SIG-M5 (cell line): ENCODE results near the gene C1QTNF6.
"Not testable (repeated sequence)": the region's sequence is repeated elsewhere in the genome, so short reads cannot be mapped to it uniquely, and the experiment has no call there.

ENCODE experiments used
- DNase-seq: peaks from one replicate; lab custom pipeline; 2025; lab: John Stamatoyannopoulos, UW

C1QTNF6 gene

DNA sequence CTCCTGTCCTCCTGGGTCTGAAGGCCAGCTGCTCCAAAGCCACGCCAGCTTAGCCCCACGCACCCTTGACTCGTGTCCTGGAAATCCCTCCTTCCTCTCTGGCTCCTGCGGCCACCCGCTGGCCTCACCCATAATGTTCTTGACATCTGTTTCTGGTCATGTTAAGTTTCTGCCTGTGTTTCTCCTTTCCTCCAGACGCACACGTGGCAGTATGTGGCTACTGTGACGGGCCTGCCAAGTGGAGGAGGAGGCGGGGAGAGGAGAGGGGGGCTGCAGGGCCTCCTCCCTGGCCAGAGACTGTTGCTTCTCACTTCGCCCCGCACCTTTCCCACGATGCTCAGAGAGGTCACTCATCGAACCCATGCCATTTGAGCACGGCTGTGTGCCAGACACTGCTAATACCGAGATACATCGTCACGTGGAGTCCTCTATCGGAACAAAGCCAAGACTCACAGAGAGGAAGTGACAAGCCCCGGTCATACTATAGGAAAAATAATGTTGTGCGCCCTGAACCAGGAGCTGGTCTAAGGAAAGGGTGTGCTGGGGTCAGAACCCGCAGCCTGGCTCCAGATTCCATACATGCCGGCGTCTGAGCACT, 11.5 kb downstream of the C1QTNF6 start:
- DNase-seq = no peak

DNA sequence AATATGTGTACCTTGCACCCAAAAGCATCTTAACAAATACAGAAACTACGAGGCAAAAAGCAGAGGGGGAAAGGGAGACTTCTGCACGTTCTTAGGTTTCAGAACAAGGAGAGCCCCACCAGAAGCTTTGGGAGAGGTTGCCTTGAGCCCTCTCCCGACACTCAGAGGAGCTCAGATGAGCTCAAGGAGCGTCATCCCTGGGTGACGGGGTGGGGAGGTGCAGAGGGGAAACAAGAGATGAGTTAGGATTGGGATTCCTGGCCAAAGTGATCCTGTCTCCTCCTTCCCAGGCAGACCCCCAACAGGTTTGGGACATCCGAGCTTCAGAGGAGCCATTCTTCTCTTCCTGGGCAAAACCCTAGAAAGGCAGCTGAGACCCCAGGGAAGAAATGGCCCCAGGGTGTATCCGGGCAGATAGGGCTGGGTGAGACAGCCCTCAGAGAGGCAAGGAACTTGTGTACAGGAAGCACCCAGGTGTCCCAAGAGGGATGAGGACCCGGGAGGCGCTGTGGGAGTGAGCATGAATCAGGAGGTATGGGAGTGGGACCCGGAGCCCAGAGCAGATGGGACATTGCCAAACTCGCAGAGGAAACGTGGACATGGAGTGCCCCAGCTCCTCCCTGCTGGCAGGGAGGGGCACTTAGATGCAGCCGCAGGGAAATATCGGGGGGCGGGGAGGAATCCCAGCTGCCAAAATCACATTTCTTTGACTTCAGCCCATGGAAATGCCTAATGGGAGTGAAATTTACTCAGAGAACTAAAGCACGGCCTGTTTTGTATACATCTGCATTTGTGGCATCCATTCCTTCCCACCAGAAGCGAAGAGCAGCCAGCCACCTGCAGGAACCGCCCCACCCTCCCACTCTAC, 12.4 kb downstream of the C1QTNF6 start:
- DNase-seq = no peak

DNA sequence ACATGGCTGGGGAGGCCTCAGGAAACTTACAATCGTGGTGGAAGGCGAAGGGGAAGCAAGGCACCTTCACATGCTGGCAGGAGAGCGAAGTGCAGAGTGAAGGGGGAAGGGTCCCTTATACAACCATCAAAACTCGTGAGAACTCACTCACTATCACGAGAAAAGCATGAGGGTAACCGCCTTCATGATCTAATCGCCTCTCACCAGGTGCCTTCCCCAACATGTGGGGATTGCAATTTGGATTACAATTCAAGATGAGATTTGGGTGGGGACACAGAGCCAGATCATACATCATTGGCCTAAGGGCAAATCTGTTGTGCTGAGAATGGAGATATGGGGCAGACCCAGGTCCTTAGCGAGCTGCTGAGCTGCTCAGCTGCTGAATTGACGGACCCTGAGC, 13.1 kb downstream of the C1QTNF6 start:
- DNase-seq = no peak

DNA sequence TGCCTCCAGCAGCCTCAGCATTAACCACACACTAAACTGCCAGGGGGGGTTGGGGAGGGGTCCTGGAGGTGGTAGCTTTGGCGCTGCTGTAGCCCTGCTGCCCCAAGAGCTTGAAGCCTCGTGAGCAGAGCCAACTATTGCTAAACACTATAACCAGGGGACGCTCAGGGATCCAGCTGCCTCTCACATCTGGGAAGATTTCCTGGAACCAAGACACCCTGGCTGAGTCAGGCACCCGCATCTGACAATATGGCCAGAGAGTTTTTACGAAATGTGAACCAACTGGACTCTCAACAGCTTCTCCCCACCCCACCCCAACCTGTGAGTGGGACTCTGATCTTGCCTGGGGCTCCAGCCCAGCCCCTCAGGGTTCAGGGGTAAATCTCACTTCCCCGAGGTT, 14.3 kb downstream of the C1QTNF6 start:
- DNase-seq = no peak

DNA sequence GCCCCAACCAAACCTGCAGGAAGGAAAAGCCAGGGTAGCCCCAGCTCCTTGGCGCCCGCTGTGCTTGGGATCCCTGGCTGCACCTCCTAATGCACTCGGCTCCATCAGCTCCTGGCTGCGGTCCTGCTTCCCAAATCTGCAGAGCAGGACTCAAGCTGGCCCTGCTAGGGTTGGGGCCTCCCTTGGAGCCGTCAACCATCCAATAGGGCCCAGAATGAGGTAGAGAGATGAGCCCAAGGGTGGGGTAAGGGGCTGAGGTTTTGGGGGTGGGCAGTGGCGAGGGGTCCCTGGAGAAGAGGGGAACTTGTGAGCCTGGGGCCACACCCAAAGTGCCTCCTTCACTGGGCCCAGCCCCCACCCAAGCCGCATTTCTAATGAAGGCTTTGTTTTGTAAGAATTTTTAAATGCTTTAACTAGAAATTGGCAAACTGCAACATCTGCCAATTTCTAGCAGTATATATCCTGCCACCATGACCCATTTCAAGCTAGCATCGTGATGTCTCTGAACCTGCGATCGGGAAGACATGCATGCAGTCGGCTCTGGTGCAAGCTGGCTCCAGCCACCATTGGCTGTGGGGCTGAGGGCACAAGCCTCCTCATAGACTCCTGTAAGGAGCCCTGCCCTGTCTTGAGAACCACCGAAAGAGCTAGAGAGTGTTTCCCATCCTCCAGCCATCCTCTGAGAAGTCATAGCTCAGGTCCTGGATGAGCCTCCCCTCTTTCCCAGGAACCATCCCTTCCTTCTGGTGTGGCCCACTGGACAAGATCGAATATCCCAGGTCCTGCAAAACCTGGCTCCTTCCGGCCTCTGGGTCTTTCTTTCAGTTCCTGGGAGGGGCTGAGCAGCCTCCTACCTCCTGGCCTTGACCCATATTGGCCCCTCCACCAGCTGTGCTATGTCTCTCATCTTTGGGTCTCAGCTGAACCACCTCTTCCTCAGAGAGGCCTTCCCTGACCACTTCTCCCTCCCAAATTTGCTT, 15.5 kb downstream of the C1QTNF6 start:
- DNase-seq = no peak

DNA sequence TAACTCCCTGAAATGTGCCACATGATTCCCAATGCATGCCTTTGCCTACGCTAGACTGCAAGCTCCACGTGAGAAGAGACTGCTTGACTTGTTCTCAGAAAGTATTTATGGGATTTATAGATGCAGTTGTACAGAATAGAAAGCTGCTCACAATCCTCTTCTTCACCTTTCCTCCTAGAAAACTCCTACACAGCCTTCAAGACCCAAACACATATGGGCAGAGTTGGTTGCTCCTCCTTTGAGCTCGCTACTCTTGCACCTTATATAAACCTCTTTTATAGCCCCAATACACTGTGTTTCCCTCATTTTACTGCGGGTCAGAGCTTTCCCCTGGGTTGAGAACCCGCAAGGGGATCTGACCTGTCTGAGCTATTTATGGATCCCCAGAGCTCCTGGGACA, 16.4 kb downstream of the C1QTNF6 start:
- DNase-seq = no peak

DNA sequence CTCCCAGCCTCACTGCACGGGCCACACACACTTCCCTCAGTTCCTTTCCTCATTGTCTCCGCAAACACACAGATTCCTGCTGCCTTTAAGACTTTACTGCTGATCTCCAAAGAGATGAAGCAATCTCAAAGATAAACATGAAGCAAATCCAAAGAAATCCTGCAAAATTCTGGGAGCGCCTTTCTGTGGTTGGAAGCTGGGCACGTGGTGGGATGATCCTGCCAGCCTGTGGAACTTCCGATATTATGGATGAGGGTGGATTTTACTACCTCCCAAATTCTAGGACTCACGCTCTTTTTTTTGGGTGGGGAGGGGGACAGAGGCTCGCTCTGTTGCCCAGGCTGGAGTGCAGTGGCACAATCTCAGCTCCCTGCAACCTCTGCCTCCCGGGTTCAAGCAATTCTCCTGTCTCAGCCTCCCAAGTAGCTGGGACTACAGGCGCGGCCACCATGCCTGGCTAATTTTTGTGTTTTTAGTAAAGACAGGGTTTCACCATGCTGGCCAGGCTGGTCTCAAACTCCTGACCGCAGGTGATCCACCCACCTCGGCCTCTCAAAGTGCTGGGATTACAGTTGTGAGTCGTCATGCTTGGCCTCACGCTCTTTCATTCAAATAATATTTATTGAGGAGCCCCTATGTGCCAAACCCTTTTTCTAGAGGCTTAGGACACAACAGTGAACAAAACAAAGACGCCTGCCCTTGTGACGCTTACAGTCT, 17.2 kb downstream of the C1QTNF6 start:
- not testable (repeated sequence) for DNase-seq

DNA sequence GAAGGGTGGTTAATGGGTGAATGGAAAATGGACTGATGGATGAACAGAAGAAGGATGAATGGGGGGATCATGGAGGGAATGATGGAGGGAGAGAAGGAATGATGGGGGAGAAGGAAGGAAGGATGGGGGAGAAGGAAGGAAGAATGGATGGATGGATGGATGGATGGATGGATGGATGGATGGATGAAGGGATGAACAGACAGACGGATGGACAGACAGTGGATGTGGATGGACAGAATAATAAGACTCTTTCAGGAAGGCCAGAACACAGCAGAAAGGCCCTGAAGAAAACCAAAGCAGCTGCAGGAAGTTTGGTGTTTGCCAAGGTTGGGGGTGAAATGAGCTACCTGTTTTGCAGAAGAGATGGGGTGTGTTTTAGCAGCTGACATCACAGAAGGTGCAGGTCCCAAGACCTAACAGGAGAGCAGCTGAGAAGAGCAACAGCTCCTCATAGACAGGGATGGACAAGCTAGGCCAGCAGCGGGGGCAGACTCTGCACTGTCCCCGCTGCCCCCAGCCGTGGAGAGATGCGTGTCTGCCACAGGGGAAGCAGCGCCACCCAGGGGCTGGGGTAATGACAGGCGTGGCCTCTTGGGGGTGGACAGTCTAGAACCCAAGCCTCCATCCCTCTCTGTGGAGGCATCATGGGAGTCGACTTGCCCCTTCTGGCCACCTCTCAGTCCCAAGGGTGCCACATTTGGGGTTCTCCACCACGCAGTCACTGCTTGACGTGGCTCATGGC, 17.9 kb downstream of the C1QTNF6 start:
- no peak for DNase-seq

DNA sequence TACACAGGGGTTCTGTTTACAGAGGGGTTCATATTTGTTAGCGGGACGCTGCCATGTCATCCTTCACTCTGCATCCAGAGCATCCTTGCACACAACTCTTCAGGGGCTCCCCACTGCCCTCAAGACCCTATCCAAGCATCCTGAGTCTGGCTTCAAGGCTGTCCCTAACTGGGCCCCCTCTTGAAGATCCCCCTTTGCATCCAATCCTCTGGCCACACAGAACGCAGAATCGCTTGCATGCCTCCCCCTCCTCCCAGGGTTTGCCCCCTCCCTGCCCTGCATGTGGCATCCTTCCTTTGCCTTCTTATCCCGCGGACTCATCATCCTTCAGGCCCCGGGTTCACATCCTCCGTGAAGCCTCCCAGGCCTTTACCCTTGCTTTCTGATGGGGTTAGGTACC, 18.6 kb downstream of the C1QTNF6 start:
- no peak for DNase-seq

DNA sequence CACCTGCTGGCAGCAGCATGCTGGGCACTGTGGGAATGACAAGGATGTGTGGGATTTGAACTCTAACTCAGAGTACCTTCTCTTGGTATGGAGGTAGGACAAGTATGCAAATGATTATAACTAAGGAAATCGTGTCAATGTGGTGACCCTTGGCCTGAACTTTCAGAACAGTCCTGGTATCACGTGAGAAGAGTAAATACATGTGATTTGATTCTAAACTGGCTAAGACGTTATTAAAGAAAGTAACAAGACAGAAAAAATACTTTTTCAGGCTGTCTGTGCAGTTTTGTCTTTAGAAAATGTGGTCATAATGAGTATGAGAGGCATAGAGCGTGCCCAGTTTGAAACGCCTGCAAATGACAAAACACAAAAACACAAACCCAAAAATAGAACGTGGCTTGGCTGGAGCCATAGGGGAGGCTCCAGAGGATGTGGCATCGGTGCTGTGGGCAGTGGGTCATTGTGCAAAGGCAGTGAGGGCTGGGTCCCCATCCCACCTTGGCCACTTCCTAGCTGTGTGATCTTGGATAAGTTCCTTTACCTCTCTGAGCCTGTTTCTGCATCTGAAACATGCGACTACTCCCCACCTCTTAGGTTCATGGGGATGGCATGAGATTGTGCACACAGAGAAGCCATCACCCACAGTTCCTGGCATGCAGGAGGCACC, 19.9 kb downstream of the C1QTNF6 start:
- DNase-seq = no peak

DNA sequence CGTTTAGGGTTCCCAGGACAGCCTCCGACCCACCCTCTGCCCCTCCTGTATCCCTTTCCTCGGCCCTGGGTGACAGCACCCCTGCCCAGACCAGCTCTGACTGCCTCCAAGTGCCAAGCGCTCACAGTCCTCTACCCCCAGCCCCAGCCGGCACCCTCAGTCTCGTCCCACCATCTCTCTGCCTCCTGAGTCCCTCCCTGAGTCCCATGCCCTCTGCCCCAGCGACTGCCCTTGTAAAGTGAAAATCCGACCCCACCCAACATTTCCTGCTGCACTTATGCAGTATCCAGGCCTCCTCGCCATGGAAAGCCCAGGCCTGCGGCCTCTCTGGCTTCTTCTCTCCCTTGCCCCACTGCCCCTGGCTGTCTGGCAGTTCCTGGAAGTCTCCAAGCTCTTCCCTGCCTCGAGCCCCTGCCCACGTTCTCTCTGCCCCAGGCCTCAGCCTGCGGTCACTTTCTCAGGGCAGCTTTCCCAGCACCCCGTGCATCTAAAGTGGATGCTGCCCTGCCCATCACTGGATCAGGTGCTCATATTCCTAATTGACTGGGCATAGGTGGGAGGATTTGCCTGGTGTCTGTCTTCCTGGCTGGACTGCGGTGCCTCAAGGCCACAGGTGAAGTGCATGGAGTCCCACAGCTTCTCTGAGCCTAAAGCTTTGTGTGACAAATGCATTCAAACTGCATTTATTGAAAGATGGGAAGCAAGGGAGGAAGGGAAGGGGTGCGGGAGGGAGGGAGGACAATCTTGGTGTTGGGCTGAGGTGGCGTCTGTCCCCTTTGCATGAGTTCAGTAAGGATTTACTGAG, 20.7 kb downstream of the C1QTNF6 start:
- no peak for DNase-seq

DNA sequence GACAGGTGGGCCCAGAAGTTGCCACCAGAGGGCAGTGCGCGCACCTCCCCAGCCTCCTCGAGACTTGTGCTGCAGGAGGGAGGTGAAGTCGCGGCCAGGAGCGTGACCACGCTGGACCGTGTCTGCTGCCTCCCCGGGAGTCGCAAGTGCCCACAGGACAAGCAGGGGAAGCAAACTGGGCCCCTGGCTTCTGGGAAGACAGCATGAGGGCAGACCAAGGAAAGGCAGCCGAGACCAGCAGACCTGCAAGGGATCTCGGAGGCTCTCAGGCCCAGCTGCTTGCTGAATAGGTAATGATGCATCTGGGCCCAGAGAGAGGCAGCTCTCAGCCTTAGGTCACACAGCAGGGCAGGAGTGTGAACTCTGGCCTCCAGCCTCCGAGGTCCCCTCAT, 21.4 kb downstream of the C1QTNF6 start:
- DNase-seq = no peak

DNA sequence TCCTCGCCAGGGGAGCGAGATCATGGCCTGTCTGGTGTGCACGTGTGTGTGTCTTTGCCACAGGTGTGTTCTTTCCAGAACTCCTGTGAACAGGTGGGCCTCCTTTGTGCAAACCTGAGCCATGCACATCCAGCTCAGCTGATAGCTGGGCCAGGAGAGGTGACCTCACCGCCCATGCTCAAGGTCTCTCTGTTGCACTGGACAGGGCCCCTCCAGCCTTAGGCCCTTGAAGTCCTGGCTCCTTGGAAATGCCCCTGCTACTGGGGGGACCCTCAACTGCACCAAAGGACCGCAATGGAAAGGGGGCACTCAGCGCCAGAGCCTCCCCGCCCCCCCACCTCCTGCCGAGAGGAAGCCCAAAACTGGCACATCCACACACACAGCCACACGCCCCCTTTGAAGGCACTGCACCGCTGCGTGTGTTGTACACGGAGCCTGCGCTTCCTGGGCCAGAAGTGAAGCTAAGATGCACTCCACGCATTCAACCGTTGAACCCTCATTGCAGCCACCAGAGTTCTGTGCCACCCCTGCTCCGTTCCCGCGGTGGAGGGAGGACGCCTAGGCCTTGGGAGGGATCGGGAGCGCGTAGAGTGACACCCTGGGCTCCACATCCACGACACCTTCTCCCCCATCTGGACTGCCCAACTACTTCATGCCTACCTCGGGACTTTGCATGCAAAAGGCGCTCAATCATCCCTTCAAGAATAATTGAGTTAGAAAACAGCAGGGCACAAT, 21.9 kb downstream of the C1QTNF6 start:
- no peak for DNase-seq

DNA sequence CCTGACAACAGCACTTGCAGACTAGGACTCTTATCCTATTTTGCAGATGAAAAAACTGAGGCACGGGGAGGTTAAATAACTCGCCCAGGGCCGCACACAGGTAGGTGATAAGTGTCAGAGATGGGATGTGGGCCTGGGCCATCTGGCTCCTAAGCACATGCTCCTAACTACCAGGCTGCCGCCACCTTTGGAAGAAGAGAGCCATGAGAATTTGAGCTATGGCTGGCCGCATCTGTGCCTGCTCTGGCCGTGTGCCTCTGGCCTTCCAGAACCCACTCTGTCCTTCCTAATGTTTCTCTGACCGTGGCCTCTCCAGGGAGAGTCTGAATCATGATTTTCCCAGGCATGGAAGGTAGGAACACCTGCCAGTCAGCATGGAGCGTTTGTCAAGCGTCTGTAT, 23.0 kb downstream of the C1QTNF6 start:
- DNase-seq = no peak

DNA sequence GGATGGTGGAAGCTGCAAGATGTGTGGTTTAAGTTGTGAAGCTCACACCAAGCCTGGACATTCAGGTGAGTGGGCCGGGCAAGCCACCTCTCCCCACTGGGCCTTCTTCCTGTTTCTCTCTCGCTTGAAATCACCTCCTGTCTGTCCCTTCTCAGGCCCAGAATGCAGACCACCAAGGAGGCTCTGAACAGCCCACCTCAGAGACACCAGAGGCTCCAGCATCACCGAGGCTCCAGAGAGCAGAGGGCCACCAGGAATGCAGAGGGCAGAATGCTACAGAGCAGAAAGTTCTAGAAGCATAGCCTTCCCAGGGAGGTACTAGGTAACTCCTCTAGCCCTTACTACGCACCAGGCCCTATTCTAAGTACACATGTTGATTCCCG, 23.6 kb downstream of the C1QTNF6 start:
- DNase-seq = no peak

DNA sequence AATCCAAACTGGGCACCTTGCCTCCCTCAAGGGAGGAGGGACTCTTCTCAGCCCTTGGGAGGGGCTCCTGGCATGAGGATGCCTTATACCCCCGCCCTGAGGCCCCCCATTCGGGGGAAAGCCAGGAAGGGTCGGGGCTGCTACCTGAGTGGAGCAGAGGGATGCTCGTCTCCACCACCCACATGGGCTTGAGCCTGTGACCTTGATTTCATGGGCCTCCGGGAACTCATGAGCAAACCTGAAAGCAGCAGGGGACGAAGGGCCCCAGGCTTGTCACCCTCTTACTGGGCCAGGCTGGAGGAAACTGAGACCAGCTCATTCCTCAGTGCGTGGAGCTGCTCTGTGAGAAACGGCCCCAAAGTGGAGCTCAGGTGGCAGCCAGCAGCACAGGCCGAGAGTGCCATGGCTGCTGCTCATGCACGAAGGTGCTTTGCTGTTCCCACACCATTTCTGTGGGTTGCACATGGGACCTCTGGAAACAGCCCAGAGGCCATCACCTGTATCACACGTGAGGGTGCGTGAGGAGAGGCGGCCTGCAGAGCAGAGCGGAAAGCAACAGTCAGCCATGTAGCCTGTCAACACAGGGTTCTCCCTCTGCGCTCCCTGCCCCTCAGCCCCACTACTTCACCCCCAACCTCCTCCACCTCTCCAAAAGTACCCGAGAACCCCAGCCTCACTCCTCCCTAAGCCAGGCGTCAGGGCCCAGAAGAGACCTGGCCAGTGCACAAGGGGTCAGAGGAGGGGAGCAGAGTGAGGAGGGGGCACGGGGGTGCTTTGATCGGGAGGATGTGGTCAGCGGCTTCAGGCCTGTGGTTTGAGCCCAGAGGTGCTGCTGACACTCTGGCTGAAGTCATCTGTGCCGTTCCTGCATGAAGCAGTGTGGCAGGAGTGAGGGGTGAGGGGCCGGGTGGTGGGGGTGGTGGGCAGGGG, 24.2 kb downstream of the C1QTNF6 start:
- DNase-seq = no peak

DNA sequence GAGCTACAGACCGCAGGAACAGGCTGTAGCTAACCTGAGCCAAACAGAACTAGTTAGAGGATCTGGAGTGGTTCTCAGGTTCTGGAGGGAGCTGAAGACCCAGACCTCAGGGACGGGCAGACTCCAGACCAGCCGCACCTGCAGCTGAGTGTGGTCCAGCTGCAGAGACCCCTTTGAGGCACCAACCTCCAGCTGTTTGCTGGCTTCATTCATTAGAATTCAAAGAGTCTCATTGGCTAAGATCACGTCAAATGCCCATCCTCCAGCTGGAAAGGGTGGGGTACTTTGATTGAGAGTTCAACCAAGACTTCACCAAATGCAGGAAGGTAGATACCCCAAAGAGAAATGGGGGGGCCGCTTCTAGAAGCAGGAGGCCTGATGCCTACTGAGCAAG, 25.0 kb downstream of the C1QTNF6 start:
- DNase-seq = no peak
